Kidney tubule cell (primary cell): ENCODE results near the gene PSPC1.

Source experiments
- DNase-seq: peaks from one replicate; pipeline ENCODE4 v3.0.0-alpha.2; 2018; ENCODE audit warnings: low spot score

The PSPC1 gene

GRCh38 chr13:19673473-19674430 lies 109.0 kb downstream of the PSPC1 start:
- no peak for DNase-seq

- no peak for DNase-seq
These were observed 109.8 kb downstream of the PSPC1 start for GRCh38 chr13:19672990-19673389.

GRCh38 chr13:19670147-19670546 lies 112.6 kb downstream of the PSPC1 start:
- no peak for DNase-seq

- DNase-seq: no peak
These were observed 114.0 kb downstream of the PSPC1 start for GRCh38 chr13:19668778-19669177.

- no peak for DNase-seq
These were observed 117.3 kb downstream of the PSPC1 start for GRCh38 chr13:19665427-19665859.

- DNase-seq: no peak
These were observed 118.1 kb downstream of the PSPC1 start for GRCh38 chr13:19664481-19665230.

- DNase-seq: no peak
These were observed 119.2 kb downstream of the PSPC1 start for GRCh38 chr13:19663416-19663979.

GRCh38 chr13:19661561-19661960 lies 121.2 kb downstream of the PSPC1 start:
- no peak for DNase-seq

- no peak for DNase-seq
These were observed 121.6 kb downstream of the PSPC1 start for GRCh38 chr13:19661126-19661525.

GRCh38 chr13:19658831-19659230 lies 123.9 kb downstream of the PSPC1 start:
- DNase-seq: no peak

GRCh38 chr13:19657872-19658591 lies 124.7 kb downstream of the PSPC1 start:
- DNase-seq: no peak
